Astrocyte (in vitro differentiated cells and primary cell): ENCODE data around the gene ZDHHC1. TPM values are rescaled to one million over a fixed set of nuclear protein-coding genes. Genes with fewer than 3 reads are reported as not detected.
"Not testable (repeated sequence)": the region's sequence is repeated elsewhere in the genome, so short reads cannot be mapped to it uniquely, and the experiment has no call there.

Experiments used
- DNase-seq: peaks from one replicate; pipeline ENCODE4 v3.0.0-alpha.2; 2010; ENCODE audit warnings: low read depth
- FAIRE-seq: peaks from 2 replicates; lab custom pipeline; 2011; peaks lifted over from hg19 to GRCh38; lab: Jason Lieb, UNC
- H2AFZ ChIP-seq: 2 replicates; pipeline ENCODE4 v1.6.0; 2012; ENCODE audit warnings: low read depth, low read length, inconsistent platforms
- H3K27ac ChIP-seq: 2 replicates; pipeline ENCODE4 v1.5.1; 2011; ENCODE audit warnings: low read depth, low read length, inconsistent platforms
- H3K27me3 ChIP-seq: 2 replicates; pipeline ENCODE4 v1.6.0; 2011; ENCODE audit warnings: low read length, inconsistent platforms; ENCODE audit not compliant: insufficient read depth
- H3K36me3 ChIP-seq: 2 replicates; pipeline ENCODE4 v1.5.1; 2011; ENCODE audit warnings: low read length, inconsistent platforms; ENCODE audit not compliant: insufficient read depth
- H3K4me1 ChIP-seq: 2 replicates; pipeline ENCODE4 v1.5.1; 2011; ENCODE audit warnings: low read length, inconsistent platforms; ENCODE audit not compliant: insufficient read depth
- H3K4me2 ChIP-seq: 2 replicates; pipeline ENCODE4 v1.6.0; 2012; ENCODE audit warnings: low read length, inconsistent platforms
- H3K4me3 ChIP-seq: 2 replicates; pipeline ENCODE4 v1.5.1; 2011; ENCODE audit warnings: low read depth, mild to moderate bottlenecking, low read length, inconsistent platforms; ENCODE audit not compliant: insufficient read depth
- H3K79me2 ChIP-seq: 2 replicates; pipeline ENCODE4 v1.6.0; 2012; ENCODE audit warnings: mild to moderate bottlenecking, low read length, inconsistent platforms; ENCODE audit not compliant: insufficient read depth
- H3K9ac ChIP-seq: 2 replicates; pipeline ENCODE4 v1.6.0; 2012; ENCODE audit warnings: mild to moderate bottlenecking, low read length, inconsistent platforms
- H3K9me3 ChIP-seq: 2 replicates; pipeline ENCODE4 v1.5.1; 2012; ENCODE audit warnings: low read depth, mild to moderate bottlenecking, low read length, inconsistent platforms; ENCODE audit not compliant: insufficient read depth
- H4K20me1 ChIP-seq: 2 replicates; pipeline ENCODE4 v1.6.0; 2012; ENCODE audit warnings: low read length, inconsistent platforms; ENCODE audit not compliant: insufficient read depth
- H3K27ac Mint-ChIP-seq: one replicate; pipeline ENCODE4 v1.8.0; 2021; ENCODE audit warnings: mild to moderate bottlenecking, mixed read lengths; ENCODE audit not compliant: unreplicated experiment
- H3K27me3 Mint-ChIP-seq: one replicate; pipeline ENCODE4 v1.8.0; 2021; ENCODE audit warnings: low read depth, mixed read lengths; ENCODE audit not compliant: unreplicated experiment
- H3K36me3 Mint-ChIP-seq: one replicate; pipeline ENCODE4 v1.8.0; 2021; ENCODE audit warnings: low read depth, mixed read lengths; ENCODE audit not compliant: unreplicated experiment
- H3K4me1 Mint-ChIP-seq: one replicate; pipeline ENCODE4 v1.8.0; 2021; ENCODE audit warnings: low read depth, mixed read lengths; ENCODE audit not compliant: unreplicated experiment
- H3K4me3 Mint-ChIP-seq: one replicate; pipeline ENCODE4 v1.8.0; 2021; ENCODE audit warnings: mild to moderate bottlenecking, moderate library complexity, mixed read lengths; ENCODE audit not compliant: unreplicated experiment
- H3K9me3 Mint-ChIP-seq: one replicate; pipeline ENCODE4 v1.8.0; 2021; ENCODE audit warnings: mild to moderate bottlenecking, mixed read lengths; ENCODE audit not compliant: unreplicated experiment
- CTCF ChIP-seq: IDR thresholded peaks from 2 replicates; pipeline ENCODE4 v1.5.1; 2011; ENCODE audit warnings: low read depth, mild to moderate bottlenecking, inconsistent platforms, low read length, moderate library complexity; ENCODE audit not compliant: insufficient read depth
- EZH2 ChIP-seq: IDR thresholded peaks from 2 replicates; pipeline ENCODE4 v1.6.1; 2012; ENCODE audit warnings: mild to moderate bottlenecking, low read length, inconsistent platforms; ENCODE audit not compliant: insufficient read depth
- total RNA-seq: library from RNA; stranded (reverse); gene quantifications from 2 replicates; pipeline ENCODE4 v1.2.1, GENCODE V29; 2021

Gene ZDHHC1
- total RNA-seq, 1 donor from 2014 or later = 3.7 TPM

DNA sequence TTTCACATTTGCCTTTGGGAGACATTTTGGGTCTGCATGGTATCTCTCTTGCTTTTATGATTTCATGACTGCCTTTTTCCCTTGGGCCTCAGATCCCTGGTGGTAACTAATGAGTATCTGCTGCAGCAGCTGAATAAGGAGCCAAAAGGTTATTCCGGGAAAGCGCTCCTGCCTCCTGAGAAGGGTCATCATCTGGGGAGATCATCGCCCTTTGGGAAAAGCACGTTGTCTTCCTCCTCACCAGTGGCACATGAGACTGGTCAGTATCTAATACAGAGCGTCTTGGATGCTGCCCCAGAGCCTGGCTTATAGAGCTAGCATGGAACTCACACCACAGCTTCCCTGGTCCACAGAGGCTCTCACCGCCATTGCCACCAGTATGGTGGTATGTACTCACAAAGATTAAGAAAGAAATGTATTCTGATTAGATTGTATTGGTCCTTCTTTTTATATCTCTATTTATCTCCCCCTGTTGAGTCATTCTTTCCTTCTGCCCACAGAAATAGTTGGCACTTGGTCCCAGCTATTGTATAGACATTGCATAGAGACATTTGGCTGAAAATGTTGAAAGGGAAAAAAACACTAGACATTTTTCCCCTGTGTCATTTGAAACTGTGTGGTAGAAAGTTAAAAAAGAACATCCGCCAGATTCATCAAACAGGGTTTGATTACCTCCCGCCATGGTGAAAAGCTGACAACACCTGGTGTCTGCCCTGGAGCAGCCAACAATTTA lies 31.3 kb downstream of the ZDHHC1 start:
- Histone ChIP-seq H4K20me1 (no peaks in the 10 kb centered on the region), H3K4me3 (no peak overlapping the region), H3K9me3 (no peaks in the 10 kb centered on the region), H3K36me3 (no peaks in the 10 kb centered on the region), H3K9ac (no peak overlapping the region), H3K4me1 (no peaks in the 10 kb centered on the region), H3K27ac (no peak overlapping the region), H3K27me3 (peaks cover 7% of the 10 kb centered on the region), H3K79me2 (no peaks in the 10 kb centered on the region), H2AFZ (no peak overlapping the region), H3K4me2 (no peak overlapping the region)
- H3K4me1 Mint-ChIP-seq = no peaks in the 10 kb centered on the region
- H3K9me3 Mint-ChIP-seq = no peaks in the 10 kb centered on the region
- H3K27ac Mint-ChIP-seq = no peak overlapping the region
- DNase-seq = peak; percentile 49
- H3K4me3 Mint-ChIP-seq = no peak overlapping the region
- H3K27me3 Mint-ChIP-seq = peaks cover 56% of the 10 kb centered on the region
- TF ChIP-seq EZH2 (no peak), CTCF (no peak)
- no peaks in the 10 kb centered on the region for H3K36me3 Mint-ChIP-seq
- FAIRE-seq = no peak

GRCh38 chr16:67383284-67383683 lies 33.0 kb downstream of the ZDHHC1 start:
- Histone ChIP-seq H3K79me2 (no peaks in the 10 kb centered on the region), H3K4me3 (no peak overlapping the region), H3K4me2 (no peak overlapping the region), H3K36me3 (no peaks in the 10 kb centered on the region), H3K9me3 (no peaks in the 10 kb centered on the region), H3K27ac (no peak overlapping the region), H3K4me1 (no peaks in the 10 kb centered on the region), H3K27me3 (peaks cover 7% of the 10 kb centered on the region), H2AFZ (no peak overlapping the region), H3K9ac (no peak overlapping the region), H4K20me1 (no peaks in the 10 kb centered on the region)
- DNase-seq (no peak), FAIRE-seq (no peak)
- peaks cover 44% of the 10 kb centered on the region for H3K27me3 Mint-ChIP-seq
- no peaks in the 10 kb centered on the region for H3K4me1 Mint-ChIP-seq
- no peaks in the 10 kb centered on the region for H3K9me3 Mint-ChIP-seq
- H3K27ac Mint-ChIP-seq = no peak overlapping the region
- TF ChIP-seq CTCF (no peak), EZH2 (no peak)
- H3K4me3 Mint-ChIP-seq = no peak overlapping the region
- no peaks in the 10 kb centered on the region for H3K36me3 Mint-ChIP-seq

DNA sequence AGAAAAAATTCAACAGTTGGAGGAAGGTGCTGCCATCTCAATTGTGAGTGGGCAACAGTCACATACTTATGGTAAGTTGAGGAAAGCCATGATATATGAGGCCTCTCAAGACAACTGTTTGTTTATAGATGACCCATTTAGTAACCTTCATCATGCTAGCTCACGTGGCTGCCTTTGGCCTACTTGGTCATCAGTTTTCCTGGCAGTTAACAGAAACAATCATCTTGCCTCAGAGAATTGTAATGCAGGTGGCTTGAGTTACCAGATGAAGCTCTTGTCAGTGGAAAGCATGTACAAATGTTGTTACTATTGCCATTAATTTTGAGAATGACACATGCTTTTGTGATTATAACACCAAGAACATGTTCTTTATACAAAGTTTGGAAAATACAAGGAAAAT lies 37.6 kb downstream of the ZDHHC1 start:
- H3K36me3 ChIP-seq = no peaks in the 10 kb centered on the region
- Mint-ChIP-seq H3K4me3 (no peak overlapping the region), H3K36me3 (no peaks in the 10 kb centered on the region), H3K9me3 (no peaks in the 10 kb centered on the region), H3K27me3 (peaks cover 19% of the 10 kb centered on the region), H3K27ac (no peak overlapping the region), H3K4me1 (no peaks in the 10 kb centered on the region)
- H2AFZ ChIP-seq = no peak overlapping the region
- no peaks in the 10 kb centered on the region for H3K79me2 ChIP-seq
- no peaks in the 10 kb centered on the region for H3K9me3 ChIP-seq
- no peak overlapping the region for H3K4me3 ChIP-seq
- H3K4me1 ChIP-seq = no peaks in the 10 kb centered on the region
- H3K4me2 ChIP-seq = no peak overlapping the region
- DNase-seq (peak; percentile 35), FAIRE-seq (no peak)
- TF ChIP-seq CTCF (no peak), EZH2 (no peak)
- H3K27me3 ChIP-seq = peaks cover 2% of the 10 kb centered on the region
- no peaks in the 10 kb centered on the region for H4K20me1 ChIP-seq
- no peak overlapping the region for H3K27ac ChIP-seq
- no peak overlapping the region for H3K9ac ChIP-seq

- H3K4me1 Mint-ChIP-seq, H3K4me2 ChIP-seq, H3K4me1 ChIP-seq, H3K79me2 ChIP-seq, H3K36me3 ChIP-seq, DNase-seq, H3K9me3 ChIP-seq, H3K27ac Mint-ChIP-seq, FAIRE-seq, H2AFZ ChIP-seq, H4K20me1 ChIP-seq, H3K9ac ChIP-seq, H3K27ac ChIP-seq, H3K27me3 ChIP-seq, H3K9me3 Mint-ChIP-seq, H3K4me3 Mint-ChIP-seq, H3K4me3 ChIP-seq, H3K36me3 Mint-ChIP-seq: not testable (repeated sequence)
- peaks cover 13% of the 10 kb centered on the region for H3K27me3 Mint-ChIP-seq
Observed at GRCh38 chr16:67376012-67376411, 40.3 kb downstream of the ZDHHC1 start.
